OCI-LY7 (cell line): ENCODE data around the gene PXDC1.

Experiments used
- EZH2phosphoT487 ChIP-seq: fragments of 200-600 bp; sonication (generic); IDR thresholded peaks from 2 replicates; pipeline ENCODE4 v1.6.1; 2018; ENCODE audit warnings: low read depth, borderline replicate concordance, mild to moderate bottlenecking, mixed run types, antibody characterized with exemption, low read length, moderate library complexity, mixed read lengths
- TF ChIP-seq, protein P1 (sequence below): fragments of 200-600 bp; sonication (generic); conservative IDR thresholded peaks from 2 replicates; pipeline ENCODE4 v1.5.1; 2014; ENCODE audit warnings: mild to moderate bottlenecking, antibody characterized with exemption, low read length, moderate library complexity, mixed read lengths

DNA sequence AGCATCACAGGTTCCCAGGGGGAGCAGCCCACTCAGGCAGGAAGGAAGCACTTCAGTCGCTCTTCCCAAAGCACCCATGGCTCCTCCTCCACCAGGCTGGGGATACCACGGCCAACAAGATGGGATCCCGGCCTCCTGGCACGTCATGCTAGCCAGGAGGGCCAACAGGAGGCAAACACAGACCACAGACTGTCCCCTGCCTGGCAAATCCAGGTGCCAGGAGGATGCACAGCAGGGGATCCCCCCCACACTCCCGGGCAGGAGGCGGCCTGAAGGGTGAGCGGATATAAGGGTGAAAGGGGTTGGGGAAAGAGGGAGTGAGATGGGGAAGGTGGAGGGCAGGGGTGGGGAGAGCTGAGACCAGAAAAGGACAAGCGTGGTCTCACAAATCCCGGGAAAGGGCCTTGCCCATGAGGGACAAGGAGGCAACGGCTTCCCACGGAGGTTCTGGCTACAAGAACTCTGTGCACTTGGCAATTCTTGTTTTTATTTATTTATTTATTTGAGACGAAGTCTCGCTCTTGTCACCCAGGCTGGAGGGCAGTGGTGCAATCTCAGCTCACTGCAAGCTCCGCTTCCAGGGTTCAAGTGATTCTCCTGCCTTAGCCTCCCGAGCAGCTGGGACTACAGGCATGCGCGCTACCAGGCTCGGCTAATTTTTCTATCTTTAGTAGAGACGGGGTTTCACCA lies 7.2 kb downstream of the PXDC1 start:
- TF ChIP-seq, protein P1, sequence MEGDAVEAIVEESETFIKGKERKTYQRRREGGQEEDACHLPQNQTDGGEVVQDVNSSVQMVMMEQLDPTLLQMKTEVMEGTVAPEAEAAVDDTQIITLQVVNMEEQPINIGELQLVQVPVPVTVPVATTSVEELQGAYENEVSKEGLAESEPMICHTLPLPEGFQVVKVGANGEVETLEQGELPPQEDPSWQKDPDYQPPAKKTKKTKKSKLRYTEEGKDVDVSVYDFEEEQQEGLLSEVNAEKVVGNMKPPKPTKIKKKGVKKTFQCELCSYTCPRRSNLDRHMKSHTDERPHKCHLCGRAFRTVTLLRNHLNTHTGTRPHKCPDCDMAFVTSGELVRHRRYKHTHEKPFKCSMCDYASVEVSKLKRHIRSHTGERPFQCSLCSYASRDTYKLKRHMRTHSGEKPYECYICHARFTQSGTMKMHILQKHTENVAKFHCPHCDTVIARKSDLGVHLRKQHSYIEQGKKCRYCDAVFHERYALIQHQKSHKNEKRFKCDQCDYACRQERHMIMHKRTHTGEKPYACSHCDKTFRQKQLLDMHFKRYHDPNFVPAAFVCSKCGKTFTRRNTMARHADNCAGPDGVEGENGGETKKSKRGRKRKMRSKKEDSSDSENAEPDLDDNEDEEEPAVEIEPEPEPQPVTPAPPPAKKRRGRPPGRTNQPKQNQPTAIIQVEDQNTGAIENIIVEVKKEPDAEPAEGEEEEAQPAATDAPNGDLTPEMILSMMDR, result no peak
- TF ChIP-seq EZH2phosphoT487, result no peak
